GM18861 (cell line): ENCODE data around the gene USP17L11.
"Not testable (repeated sequence)": the region's sequence is repeated elsewhere in the genome, so short reads cannot be mapped to it uniquely, and the experiment has no call there.

Source experiments
- ATAC-seq: cut with Tn5 transposase; IDR thresholded peaks from one replicate; pipeline ENCODE4 v1.9.1; 2021; ENCODE audit not compliant: unreplicated experiment

Gene USP17L11

GRCh38 chr4:9215105-9215504 lies at the start of gene USP17L11:
Gene USP17L11 (plus strand): TSS chr4:9215405. CDS start chr4:9215405, 0 bp downstream.
- not testable (repeated sequence) for ATAC-seq

GRCh38 chr4:9165990-9166389 lies 49.2 kb upstream of the USP17L11 start:
- not testable (repeated sequence) for ATAC-seq

GRCh38 chr4:9169791-9170459 lies 45.3 kb upstream of the USP17L11 start, which contains the start of gene FAM90A26:
Gene FAM90A26 (plus strand): TSS chr4:9170409. CDS start chr4:9173173, 2,764 bp downstream.
- ATAC-seq, result not testable (repeated sequence)

GRCh38 chr4:9210357-9210756 lies 4.8 kb upstream of the USP17L11 start, which contains the start of gene USP17L10:
Gene USP17L10 (plus strand): TSS chr4:9210657. CDS start chr4:9210657, 0 bp downstream.
- not testable (repeated sequence) for ATAC-seq

GRCh38 chr4:9214701-9215100 lies 504 bp upstream of the USP17L11 start:
- ATAC-seq, result not testable (repeated sequence)

GRCh38 chr4:9219852-9220251 lies 4.6 kb downstream of the USP17L11 start, which contains the start of gene USP17L12:
Gene USP17L12 (plus strand): TSS chr4:9220152. CDS start chr4:9220152, 0 bp downstream.
- not testable (repeated sequence) for ATAC-seq

- not testable (repeated sequence) for ATAC-seq
Observed at GRCh38 chr4:9224596-9224995, 9.4 kb downstream of the USP17L11 start, which contains the start of gene USP17L13. Gene USP17L13 (plus strand): TSS chr4:9224896. CDS start chr4:9224896, 0 bp downstream.

- not testable (repeated sequence) for ATAC-seq
Observed at GRCh38 chr4:9230249-9230648, 15.0 kb downstream of the USP17L11 start.

GRCh38 chr4:9234085-9234484 lies 18.9 kb downstream of the USP17L11 start, which contains the start of gene USP17L15:
Gene USP17L15 (plus strand): TSS chr4:9234385. CDS start chr4:9234385, 0 bp downstream.
- not testable (repeated sequence) for ATAC-seq

- not testable (repeated sequence) for ATAC-seq
Observed at GRCh38 chr4:9238461-9238860, 23.3 kb downstream of the USP17L11 start.

GRCh38 chr4:9243579-9243978 lies 28.4 kb downstream of the USP17L11 start, which contains the start of gene USP17L17:
Gene USP17L17 (plus strand): TSS chr4:9243879. CDS start chr4:9243879, 0 bp downstream.
- ATAC-seq, result not testable (repeated sequence)

- not testable (repeated sequence) for ATAC-seq
Observed at GRCh38 chr4:9247953-9248680, 32.9 kb downstream of the USP17L11 start, which contains the start of gene USP17L18. Gene USP17L18 (plus strand): TSS chr4:9248630. CDS start chr4:9248630, 0 bp downstream.

GRCh38 chr4:9253078-9253477 lies 37.9 kb downstream of the USP17L11 start, which contains the start of gene USP17L19:
Gene USP17L19 (plus strand): TSS chr4:9253378. CDS start chr4:9253378, 0 bp downstream.
- not testable (repeated sequence) for ATAC-seq

GRCh38 chr4:9257824-9258223 lies 42.6 kb downstream of the USP17L11 start, which contains the start of gene USP17L20:
Gene USP17L20 (plus strand): TSS chr4:9258124. CDS start chr4:9258124, 0 bp downstream.
- ATAC-seq, result not testable (repeated sequence)

- ATAC-seq, result not testable (repeated sequence)
Observed at GRCh38 chr4:9262572-9262971, 47.4 kb downstream of the USP17L11 start, which contains the start of gene USP17L21. Gene USP17L21 (plus strand): TSS chr4:9262872. CDS start chr4:9262872, 0 bp downstream.
